GM23338 (cell line): Measurements from ENCODE around the gene SLC35G4.

Experiments
- CREB1 ChIP-seq: fragments of 250-450 bp; sonication (Bioruptor Pico); IDR thresholded peaks from 2 replicates; pipeline ENCODE4 v1.5.0; 2020; ENCODE audit warnings: low read depth, mild to moderate bottlenecking, moderate library complexity
- CTCF ChIP-seq, 2 experiments: fragments of 200-600 bp in 1 of 2; sonication (generic) in 1 of 2; conservative IDR thresholded peaks; 2 replicates each; pipeline versions ENCODE4 v1.5.1 to v1.6.1; 2016 to 2017; ENCODE audit warnings: antibody characterized with exemption in 2 of 2, low read depth in 2 of 2, mild to moderate bottlenecking in 2 of 2, moderate library complexity in 1 of 2
- ETS1 ChIP-seq: IDR thresholded peaks from 2 replicates; pipeline ENCODE4 v1.6.1; 2016; ENCODE audit warnings: antibody characterized with exemption
- EZH2 ChIP-seq: fragments of 200-600 bp; sonication (generic); IDR thresholded peaks from one replicate; pipeline ENCODE4 v1.8.0; 2017; ENCODE audit warnings: antibody characterized with exemption, mild to moderate bottlenecking, low read depth; ENCODE audit not compliant: unreplicated experiment
- EZH2phosphoT487 ChIP-seq: fragments of 200-600 bp; sonication (generic); IDR thresholded peaks from one replicate; pipeline ENCODE4 v1.8.1; 2018; ENCODE audit warnings: antibody characterized with exemption; ENCODE audit not compliant: unreplicated experiment
- JUNB ChIP-seq: IDR thresholded peaks from one replicate; pipeline ENCODE4 v1.6.1; 2016; ENCODE audit warnings: antibody characterized with exemption; ENCODE audit not compliant: unreplicated experiment
- NANOG ChIP-seq: IDR thresholded peaks from 2 replicates; pipeline ENCODE4 v1.6.1; 2016; ENCODE audit warnings: antibody characterized with exemption, borderline replicate concordance
- POLR2AphosphoS5 ChIP-seq: IDR thresholded peaks from 2 replicates; pipeline ENCODE4 v1.6.1; 2016; ENCODE audit warnings: antibody characterized with exemption, low read depth
- ZNF114 ChIP-seq: fragments of 250-450 bp; sonication (Bioruptor Pico); IDR thresholded peaks from 2 replicates; pipeline ENCODE4 v1.5.0; 2020; ENCODE audit warnings: mild to moderate bottlenecking, moderate library complexity
- ZNF331 ChIP-seq: fragments of 250-450 bp; sonication (Bioruptor Pico); IDR thresholded peaks from 2 replicates; pipeline ENCODE4 v1.5.0; 2020; ENCODE audit warnings: low read depth, mild to moderate bottlenecking, moderate library complexity
- TF ChIP-seq, protein P1 (sequence below): IDR thresholded peaks from one replicate; pipeline ENCODE4 v1.6.1; 2018; ENCODE audit warnings: antibody characterized with exemption; ENCODE audit not compliant: unreplicated experiment
- TF ChIP-seq, protein P2 (sequence below): fragments of 250-450 bp; sonication (Bioruptor Pico); IDR thresholded peaks from 2 replicates; pipeline ENCODE4 v1.5.0; 2020; ENCODE audit warnings: mild to moderate bottlenecking, moderate library complexity

GRCh38 chr18:11572201-11572600 is 37.2 kb upstream of the SLC35G4 start:
- no peak for TF ChIP-seq CTCF (conservative IDR thresholded peaks at IDR 0.05; ENCODE audit: low read depth in 2 of 2)
- TF ChIP-seq EZH2: no peak
- TF ChIP-seq EZH2phosphoT487: no peak
- TF ChIP-seq CREB1 (CRISPR knock-in tag): no peak
- TF ChIP-seq, protein P1, sequence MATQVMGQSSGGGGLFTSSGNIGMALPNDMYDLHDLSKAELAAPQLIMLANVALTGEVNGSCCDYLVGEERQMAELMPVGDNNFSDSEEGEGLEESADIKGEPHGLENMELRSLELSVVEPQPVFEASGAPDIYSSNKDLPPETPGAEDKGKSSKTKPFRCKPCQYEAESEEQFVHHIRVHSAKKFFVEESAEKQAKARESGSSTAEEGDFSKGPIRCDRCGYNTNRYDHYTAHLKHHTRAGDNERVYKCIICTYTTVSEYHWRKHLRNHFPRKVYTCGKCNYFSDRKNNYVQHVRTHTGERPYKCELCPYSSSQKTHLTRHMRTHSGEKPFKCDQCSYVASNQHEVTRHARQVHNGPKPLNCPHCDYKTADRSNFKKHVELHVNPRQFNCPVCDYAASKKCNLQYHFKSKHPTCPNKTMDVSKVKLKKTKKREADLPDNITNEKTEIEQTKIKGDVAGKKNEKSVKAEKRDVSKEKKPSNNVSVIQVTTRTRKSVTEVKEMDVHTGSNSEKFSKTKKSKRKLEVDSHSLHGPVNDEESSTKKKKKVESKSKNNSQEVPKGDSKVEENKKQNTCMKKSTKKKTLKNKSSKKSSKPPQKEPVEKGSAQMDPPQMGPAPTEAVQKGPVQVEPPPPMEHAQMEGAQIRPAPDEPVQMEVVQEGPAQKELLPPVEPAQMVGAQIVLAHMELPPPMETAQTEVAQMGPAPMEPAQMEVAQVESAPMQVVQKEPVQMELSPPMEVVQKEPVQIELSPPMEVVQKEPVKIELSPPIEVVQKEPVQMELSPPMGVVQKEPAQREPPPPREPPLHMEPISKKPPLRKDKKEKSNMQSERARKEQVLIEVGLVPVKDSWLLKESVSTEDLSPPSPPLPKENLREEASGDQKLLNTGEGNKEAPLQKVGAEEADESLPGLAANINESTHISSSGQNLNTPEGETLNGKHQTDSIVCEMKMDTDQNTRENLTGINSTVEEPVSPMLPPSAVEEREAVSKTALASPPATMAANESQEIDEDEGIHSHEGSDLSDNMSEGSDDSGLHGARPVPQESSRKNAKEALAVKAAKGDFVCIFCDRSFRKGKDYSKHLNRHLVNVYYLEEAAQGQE: no peak
- no peak for TF ChIP-seq POLR2AphosphoS5
- TF ChIP-seq JUNB: no peak
- TF ChIP-seq ZNF114 (CRISPR knock-in tag): no peak
- TF ChIP-seq, protein P2, sequence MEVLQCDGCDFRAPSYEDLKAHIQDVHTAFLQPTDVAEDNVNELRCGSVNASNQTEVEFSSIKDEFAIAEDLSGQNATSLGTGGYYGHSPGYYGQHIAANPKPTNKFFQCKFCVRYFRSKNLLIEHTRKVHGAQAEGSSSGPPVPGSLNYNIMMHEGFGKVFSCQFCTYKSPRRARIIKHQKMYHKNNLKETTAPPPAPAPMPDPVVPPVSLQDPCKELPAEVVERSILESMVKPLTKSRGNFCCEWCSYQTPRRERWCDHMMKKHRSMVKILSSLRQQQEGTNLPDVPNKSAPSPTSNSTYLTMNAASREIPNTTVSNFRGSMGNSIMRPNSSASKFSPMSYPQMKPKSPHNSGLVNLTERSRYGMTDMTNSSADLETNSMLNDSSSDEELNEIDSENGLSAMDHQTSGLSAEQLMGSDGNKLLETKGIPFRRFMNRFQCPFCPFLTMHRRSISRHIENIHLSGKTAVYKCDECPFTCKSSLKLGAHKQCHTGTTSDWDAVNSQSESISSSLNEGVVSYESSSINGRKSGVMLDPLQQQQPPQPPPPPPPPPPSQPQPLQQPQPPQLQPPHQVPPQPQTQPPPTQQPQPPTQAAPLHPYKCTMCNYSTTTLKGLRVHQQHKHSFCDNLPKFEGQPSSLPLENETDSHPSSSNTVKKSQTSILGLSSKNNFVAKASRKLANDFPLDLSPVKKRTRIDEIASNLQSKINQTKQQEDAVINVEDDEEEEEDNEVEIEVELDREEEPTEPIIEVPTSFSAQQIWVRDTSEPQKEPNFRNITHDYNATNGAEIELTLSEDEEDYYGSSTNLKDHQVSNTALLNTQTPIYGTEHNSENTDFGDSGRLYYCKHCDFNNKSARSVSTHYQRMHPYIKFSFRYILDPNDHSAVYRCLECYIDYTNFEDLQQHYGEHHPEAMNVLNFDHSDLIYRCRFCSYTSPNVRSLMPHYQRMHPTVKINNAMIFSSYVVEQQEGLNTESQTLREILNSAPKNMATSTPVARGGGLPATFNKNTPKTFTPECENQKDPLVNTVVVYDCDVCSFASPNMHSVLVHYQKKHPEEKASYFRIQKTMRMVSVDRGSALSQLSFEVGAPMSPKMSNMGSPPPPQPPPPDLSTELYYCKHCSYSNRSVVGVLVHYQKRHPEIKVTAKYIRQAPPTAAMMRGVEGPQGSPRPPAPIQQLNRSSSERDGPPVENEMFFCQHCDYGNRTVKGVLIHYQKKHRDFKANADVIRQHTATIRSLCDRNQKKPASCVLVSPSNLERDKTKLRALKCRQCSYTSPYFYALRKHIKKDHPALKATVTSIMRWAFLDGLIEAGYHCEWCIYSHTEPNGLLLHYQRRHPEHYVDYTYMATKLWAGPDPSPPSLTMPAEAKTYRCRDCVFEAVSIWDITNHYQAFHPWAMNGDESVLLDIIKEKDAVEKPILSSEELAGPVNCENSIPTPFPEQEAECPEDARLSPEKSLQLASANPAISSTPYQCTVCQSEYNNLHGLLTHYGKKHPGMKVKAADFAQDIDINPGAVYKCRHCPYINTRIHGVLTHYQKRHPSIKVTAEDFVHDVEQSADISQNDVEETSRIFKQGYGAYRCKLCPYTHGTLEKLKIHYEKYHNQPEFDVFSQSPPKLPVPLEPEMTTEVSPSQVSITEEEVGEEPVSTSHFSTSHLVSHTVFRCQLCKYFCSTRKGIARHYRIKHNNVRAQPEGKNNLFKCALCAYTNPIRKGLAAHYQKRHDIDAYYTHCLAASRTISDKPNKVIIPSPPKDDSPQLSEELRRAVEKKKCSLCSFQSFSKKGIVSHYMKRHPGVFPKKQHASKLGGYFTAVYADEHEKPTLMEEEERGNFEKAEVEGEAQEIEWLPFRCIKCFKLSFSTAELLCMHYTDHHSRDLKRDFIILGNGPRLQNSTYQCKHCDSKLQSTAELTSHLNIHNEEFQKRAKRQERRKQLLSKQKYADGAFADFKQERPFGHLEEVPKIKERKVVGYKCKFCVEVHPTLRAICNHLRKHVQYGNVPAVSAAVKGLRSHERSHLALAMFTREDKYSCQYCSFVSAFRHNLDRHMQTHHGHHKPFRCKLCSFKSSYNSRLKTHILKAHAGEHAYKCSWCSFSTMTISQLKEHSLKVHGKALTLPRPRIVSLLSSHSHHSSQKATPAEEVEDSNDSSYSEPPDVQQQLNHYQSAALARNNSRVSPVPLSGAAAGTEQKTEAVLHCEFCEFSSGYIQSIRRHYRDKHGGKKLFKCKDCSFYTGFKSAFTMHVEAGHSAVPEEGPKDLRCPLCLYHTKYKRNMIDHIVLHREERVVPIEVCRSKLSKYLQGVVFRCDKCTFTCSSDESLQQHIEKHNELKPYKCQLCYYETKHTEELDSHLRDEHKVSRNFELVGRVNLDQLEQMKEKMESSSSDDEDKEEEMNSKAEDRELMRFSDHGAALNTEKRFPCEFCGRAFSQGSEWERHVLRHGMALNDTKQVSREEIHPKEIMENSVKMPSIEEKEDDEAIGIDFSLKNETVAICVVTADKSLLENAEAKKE: no peak
- TF ChIP-seq NANOG: no peak
- no peak for TF ChIP-seq ZNF331 (CRISPR knock-in tag)
- no peak for TF ChIP-seq ETS1
